Natural killer cell (primary cell): ENCODE measurements around the gene OXLD1. TPM values are rescaled to one million over a fixed set of nuclear protein-coding genes. Genes with fewer than 3 reads are reported as not detected.
"Not testable (repeated sequence)": the region's sequence is repeated elsewhere in the genome, so short reads cannot be mapped to it uniquely, and the experiment has no call there.

Experiments
- ATAC-seq, 3 donors: fragments of 150-1000 bp in 2 of 3; fragments of 200-7000 bp in 1 of 3; cut with Tn5 transposase; 1 replicate in 1 of 3; 2 replicates in 2 of 3; pipeline ENCODE4 v1.10.0; 2021; ENCODE audit warnings: mild to moderate bottlenecking in 2 of 3, moderate library complexity in 2 of 3
- DNase-seq, 2 donors: peaks; one replicate each; pipeline versions ENCODE4 v3.0.0 to v3.0.0-alpha.2; 2013 to 2021; ENCODE audit warnings: mixed read lengths in 1 of 2
- H3K27ac ChIP-seq: one replicate; pipeline ENCODE4 v1.5.1; 2013; ENCODE audit warnings: mild to moderate bottlenecking, low read length
- H3K27me3 ChIP-seq: one replicate; pipeline ENCODE4 v1.6.1; 2013; ENCODE audit warnings: low read length; ENCODE audit not compliant: control insufficient read depth, insufficient read depth
- H3K36me3 ChIP-seq: one replicate; pipeline ENCODE4 v1.6.1; 2013; ENCODE audit warnings: low read length; ENCODE audit not compliant: control insufficient read depth, insufficient read depth
- H3K4me1 ChIP-seq: one replicate; pipeline ENCODE4 v1.6.1; 2013; ENCODE audit warnings: low read length; ENCODE audit not compliant: control insufficient read depth, insufficient read depth
- H3K4me3 ChIP-seq: one replicate; pipeline ENCODE4 v1.5.1; 2013; ENCODE audit warnings: low read length
- H3K9me3 ChIP-seq: one replicate; pipeline ENCODE4 v1.6.1; 2013; ENCODE audit warnings: low read length; ENCODE audit not compliant: control insufficient read depth, insufficient read depth
- H3K27ac Mint-ChIP-seq, 2 donors: one replicate each; pipeline ENCODE4 v1.8.0; 2022; ENCODE audit warnings: mild to moderate bottlenecking in 2 of 2, mixed read lengths in 2 of 2, moderate library complexity in 1 of 2
- H3K27me3 Mint-ChIP-seq, 2 donors: one replicate each; pipeline ENCODE4 v1.8.0; 2022; ENCODE audit warnings: low read depth in 2 of 2, mixed read lengths in 2 of 2
- H3K36me3 Mint-ChIP-seq: one replicate; pipeline ENCODE4 v1.8.0; 2022; ENCODE audit warnings: mixed read lengths
- H3K4me1 Mint-ChIP-seq, 2 donors: one replicate each; pipeline ENCODE4 v1.8.0; 2022; ENCODE audit warnings: mixed read lengths in 2 of 2
- H3K4me3 Mint-ChIP-seq: one replicate; pipeline ENCODE4 v1.8.0; 2022; ENCODE audit warnings: mild to moderate bottlenecking, moderate library complexity, mixed read lengths
- H3K9me3 Mint-ChIP-seq, 2 donors: one replicate each; pipeline ENCODE4 v1.8.0; 2022; ENCODE audit warnings: mixed read lengths in 2 of 2
- WGBS: methylation state at CpG from one replicate; pipeline ENCODE4 v1.1.7; 2013; ENCODE audit warnings: missing lambda C conversion rate; ENCODE audit not compliant: insufficient coverage; 5-methylcytosine and 5-hydroxymethylcytosine counted together
- intact Hi-C: fragments of 100-400 bp; cut with micrococcal nuclease; formaldehyde crosslinking; loops from one replicate; pipeline ENCODE4 v1.14.2; 2022
- total RNA-seq, 4 donors: library from RNA; stranded (reverse); fragments of 120-200 nt in 1 of 4; gene quantifications; one replicate each; pipeline versions ENCODE4 v1.2.3 to v1.2.4, GENCODE V29; 2013 to 2022
- TF ChIP-seq, protein P1 (sequence below): fragments of 200-600 bp; IDR thresholded peaks from one replicate; pipeline ENCODE4 v1.8.0; 2022; ENCODE audit warnings: antibody characterized with exemption

OXLD1 gene
- total RNA-seq, 3 donors from 2014 or later (not counting 1 experiment from before 2014, with no cell fraction given): 29.9 to 35.0 (median 32.4) TPM

DNA sequence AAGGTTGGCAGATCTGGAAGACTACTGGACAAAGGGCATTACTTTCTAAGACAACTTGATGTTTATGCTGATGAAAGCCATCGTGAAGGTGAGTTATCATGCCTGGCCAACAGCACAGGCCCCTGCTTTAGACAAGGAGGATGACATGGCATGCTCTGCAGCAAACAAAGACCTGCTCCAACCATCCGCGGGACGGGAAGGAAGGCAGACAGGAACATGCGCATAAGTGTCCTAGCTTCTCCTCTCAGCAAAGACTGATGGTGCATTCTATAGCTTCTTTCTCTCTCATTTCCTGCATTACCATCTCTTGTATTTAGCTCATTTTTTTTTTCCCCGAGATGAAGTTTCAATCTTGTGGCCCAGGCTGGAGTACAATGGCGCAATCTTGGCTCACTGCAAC, 34.9 kb downstream of the OXLD1 start:
- peaks cover 13% of the 10 kb centered on the region for H3K4me1 ChIP-seq
- no peak overlapping the region for H3K4me3 ChIP-seq
- H3K27ac ChIP-seq: no peak overlapping the region
- Mint-ChIP-seq H3K4me3 (no peak overlapping the region), H3K27ac (no peak overlapping the region), H3K27me3 (no peaks in the 10 kb centered on the region), H3K9me3 (no peaks in the 10 kb centered on the region), H3K4me1 (peaks cover 9 to 21% of the 10 kb centered on the region in 2 donors), H3K36me3 (no peaks in the 10 kb centered on the region)
- no peaks in the 10 kb centered on the region for H3K9me3 ChIP-seq
- no peak for DNase-seq
- H3K27me3 ChIP-seq: no peaks in the 10 kb centered on the region
- TF ChIP-seq, protein P1, sequence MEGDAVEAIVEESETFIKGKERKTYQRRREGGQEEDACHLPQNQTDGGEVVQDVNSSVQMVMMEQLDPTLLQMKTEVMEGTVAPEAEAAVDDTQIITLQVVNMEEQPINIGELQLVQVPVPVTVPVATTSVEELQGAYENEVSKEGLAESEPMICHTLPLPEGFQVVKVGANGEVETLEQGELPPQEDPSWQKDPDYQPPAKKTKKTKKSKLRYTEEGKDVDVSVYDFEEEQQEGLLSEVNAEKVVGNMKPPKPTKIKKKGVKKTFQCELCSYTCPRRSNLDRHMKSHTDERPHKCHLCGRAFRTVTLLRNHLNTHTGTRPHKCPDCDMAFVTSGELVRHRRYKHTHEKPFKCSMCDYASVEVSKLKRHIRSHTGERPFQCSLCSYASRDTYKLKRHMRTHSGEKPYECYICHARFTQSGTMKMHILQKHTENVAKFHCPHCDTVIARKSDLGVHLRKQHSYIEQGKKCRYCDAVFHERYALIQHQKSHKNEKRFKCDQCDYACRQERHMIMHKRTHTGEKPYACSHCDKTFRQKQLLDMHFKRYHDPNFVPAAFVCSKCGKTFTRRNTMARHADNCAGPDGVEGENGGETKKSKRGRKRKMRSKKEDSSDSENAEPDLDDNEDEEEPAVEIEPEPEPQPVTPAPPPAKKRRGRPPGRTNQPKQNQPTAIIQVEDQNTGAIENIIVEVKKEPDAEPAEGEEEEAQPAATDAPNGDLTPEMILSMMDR: no peak
- intact Hi-C loops: no loop called here
- H3K36me3 ChIP-seq: peaks cover 14% of the 10 kb centered on the region
- no peak for ATAC-seq
- 92% methylated on average over 6 of the region's 7 CpGs for WGBS

DNA sequence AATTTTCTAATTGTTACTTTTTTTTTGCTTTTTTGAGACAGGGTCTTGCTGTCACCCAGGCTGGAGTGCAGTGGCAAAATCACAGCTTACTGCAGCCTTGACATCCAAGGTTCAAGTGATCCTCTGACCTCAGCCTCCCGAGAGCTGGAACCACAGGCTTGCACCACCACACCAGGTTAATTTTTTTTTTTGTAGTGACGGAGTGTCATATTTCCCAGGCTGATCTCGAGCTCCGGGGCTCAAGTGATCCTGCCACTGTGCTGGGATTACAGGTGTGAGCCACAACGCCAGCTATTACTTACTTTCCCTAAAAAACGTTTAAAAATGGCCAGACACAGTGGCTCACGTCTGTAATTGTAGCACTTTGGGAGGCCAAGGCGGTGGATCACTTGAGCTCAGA, 36.1 kb downstream of the OXLD1 start:
- Mint-ChIP-seq H3K9me3 (peaks cover 0 to 2% of the 10 kb centered on the region in 2 donors), H3K36me3 (peaks cover 4% of the 10 kb centered on the region), H3K27me3 (no peaks in the 10 kb centered on the region), H3K27ac (no peak overlapping the region), H3K4me1 (peaks cover 0 to 13% of the 10 kb centered on the region in 2 donors), H3K4me3 (no peak overlapping the region)
- Histone ChIP-seq H3K4me3 (no peak overlapping the region), H3K9me3 (no peaks in the 10 kb centered on the region), H3K36me3 (peaks cover 20% of the 10 kb centered on the region), H3K27me3 (no peaks in the 10 kb centered on the region), H3K4me1 (peaks cover 1% of the 10 kb centered on the region), H3K27ac (no peak overlapping the region)
- intact Hi-C loops: no loop called here
- WGBS: 91% methylated on average over 8 of the region's 8 CpGs
- ATAC-seq (no peak), DNase-seq (no peak)
- TF ChIP-seq, protein P1: no peak

DNA sequence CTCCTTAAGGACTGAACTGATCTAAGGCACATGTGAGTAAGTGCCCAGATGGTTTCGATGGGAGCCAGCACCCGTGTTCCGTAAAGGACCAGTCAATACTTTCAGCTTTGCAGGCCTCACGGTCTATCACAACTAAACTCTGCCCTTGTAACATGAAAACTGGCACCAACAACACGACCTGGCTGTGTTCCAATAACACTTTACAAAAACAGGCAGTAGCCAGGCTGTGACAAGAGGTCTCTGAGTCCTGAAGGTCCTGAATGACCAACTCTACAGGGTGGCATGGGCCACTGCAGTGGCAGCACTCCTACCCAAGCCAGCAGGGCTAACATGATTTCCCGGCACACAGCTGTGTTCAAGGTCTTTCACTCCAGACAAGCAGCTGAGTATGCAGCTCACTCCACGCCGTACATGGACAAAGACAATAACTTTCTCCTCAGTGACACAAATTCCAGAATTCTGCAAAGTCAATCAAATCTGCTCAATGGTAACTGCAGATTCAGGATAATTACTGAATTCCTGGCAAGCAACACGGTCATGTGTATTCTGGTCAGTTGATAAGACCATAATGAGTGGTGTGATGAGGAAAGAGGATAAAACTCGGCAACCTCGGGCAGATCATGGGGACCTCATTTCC, 44.8 kb downstream of the OXLD1 start:
- Mint-ChIP-seq H3K4me1 (peaks cover 4 to 22% of the 10 kb centered on the region in 2 donors), H3K27me3 (no peaks in the 10 kb centered on the region), H3K9me3 (peaks cover 0 to 8% of the 10 kb centered on the region in 2 donors), H3K27ac (no peak overlapping the region), H3K36me3 (peaks cover 31% of the 10 kb centered on the region), H3K4me3 (no peak overlapping the region)
- DNase-seq (no peak), ATAC-seq (no peak)
- peaks cover 56% of the 10 kb centered on the region for H3K36me3 ChIP-seq
- no peaks in the 10 kb centered on the region for H3K4me1 ChIP-seq
- H3K27me3 ChIP-seq: no peaks in the 10 kb centered on the region
- H3K27ac ChIP-seq: no peak overlapping the region
- no peak overlapping the region for H3K4me3 ChIP-seq
- no peaks in the 10 kb centered on the region for H3K9me3 ChIP-seq
- WGBS: 95% methylated on average over 9 of the region's 11 CpGs
- intact Hi-C loops: no loop called here
- TF ChIP-seq, protein P1: no peak

DNA sequence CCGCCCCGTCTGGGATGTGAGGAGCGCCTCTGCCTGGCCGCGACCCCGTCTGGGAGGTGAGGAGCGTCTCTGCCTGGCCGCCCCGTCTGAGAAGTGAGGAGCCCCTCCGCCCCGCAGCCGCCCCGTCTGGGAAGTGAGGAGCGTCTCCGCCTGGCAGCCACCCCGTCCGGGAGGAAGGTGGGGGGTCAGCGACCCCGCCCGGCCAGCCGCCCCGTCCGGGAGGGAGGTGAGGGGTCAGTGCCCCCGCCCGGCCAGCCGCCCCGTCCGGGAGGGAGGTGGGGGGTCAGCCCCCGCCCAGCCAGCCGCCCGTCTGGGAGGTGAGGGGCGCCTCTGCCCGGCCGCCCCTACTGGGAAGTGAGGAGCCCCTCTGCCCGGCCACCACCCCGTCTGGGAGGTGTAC, 48.1 kb downstream of the OXLD1 start:
- H3K27ac Mint-ChIP-seq, ATAC-seq, intact Hi-C loops, H3K4me3 ChIP-seq, H3K27ac ChIP-seq, H3K9me3 Mint-ChIP-seq, H3K4me1 ChIP-seq, DNase-seq, H3K4me3 Mint-ChIP-seq, H3K27me3 Mint-ChIP-seq, H3K27me3 ChIP-seq, H3K9me3 ChIP-seq: not testable (repeated sequence)
- WGBS: 97% methylated on average over 31 of the region's 36 CpGs
- Mint-ChIP-seq H3K36me3 (peaks cover 15% of the 10 kb centered on the region), H3K4me1 (peaks cover 9 to 32% of the 10 kb centered on the region in 2 donors)
- peaks cover 46% of the 10 kb centered on the region for H3K36me3 ChIP-seq
